A549 (cell line): ENCODE results near the gene ZMYND19. TPM values are rescaled to one million over a fixed set of nuclear protein-coding genes. Genes with fewer than 3 reads are reported as not detected.
"Not testable (repeated sequence)": the region's sequence is repeated elsewhere in the genome, so short reads cannot be mapped to it uniquely, and the experiment has no call there.

Source experiments
- ATAC-seq, 2 experiments: fragments of 200-7000 bp in 1 of 2; fragments of >200 bp in 1 of 2; cut with Nextera tagmentation in 1 of 2; cut with Tn5 transposase in 1 of 2; 3 replicates each; pipeline versions ENCODE4 v1.8.0 to v1.9.1; 2018 to 2020; ENCODE audit warnings: mild to moderate bottlenecking in 1 of 2, moderate library complexity in 1 of 2
- CTCF ChIA-PET: fragments of 300-600 bp; sonication (Branson Sonifier 250); formaldehyde crosslinking; extraction: SDS; loops from one replicate; lab custom pipeline; 2021; ENCODE audit warnings: antibody characterized with exemption, inconsistent platforms; lab: Yijun Ruan, JAX
- POLR2A ChIA-PET: fragments of 350-600 bp; formaldehyde crosslinking; extraction: SDS; loops from one replicate; lab custom pipeline; 2021; ENCODE audit warnings: antibody characterized with exemption, inconsistent platforms; lab: Yijun Ruan, JAX
- DNase-seq, 2 experiments: peaks; one replicate each; pipeline versions ENCODE4 v3.0.0 to v3.0.0-alpha.2; 2011 to 2016; ENCODE audit warnings: low read depth in 1 of 2, low spot score in 1 of 2
- FAIRE-seq: peaks from 2 replicates; lab custom pipeline; 2011; peaks lifted over from hg19 to GRCh38; lab: Jason Lieb, UNC
- H3K27ac ChIP-seq, 2 experiments: fragments of >200 bp; sonication (Bioruptor Twin); formaldehyde crosslinking; 3 replicates each; pipeline ENCODE4 v1.5.1; 2016 to 2017
- H3K4me1 ChIP-seq: fragments of >200 bp; sonication (Bioruptor Twin); formaldehyde crosslinking; 3 replicates; pipeline ENCODE4 v1.6.1; 2016
- H3K4me2 ChIP-seq: fragments of >200 bp; sonication (Bioruptor Twin); formaldehyde crosslinking; 3 replicates; pipeline ENCODE4 v1.6.1; 2016
- H3K4me3 ChIP-seq: fragments of >200 bp; sonication (Bioruptor Twin); formaldehyde crosslinking; 3 replicates; pipeline ENCODE4 v1.5.1; 2016
- H3K9me3 ChIP-seq: fragments of >200 bp; sonication (Bioruptor Twin); formaldehyde crosslinking; 3 replicates; pipeline ENCODE4 v1.6.1; 2016
- ATOH8 ChIP-seq: fragments of 250-450 bp; sonication (Bioruptor Pico); IDR thresholded peaks from 2 replicates; pipeline ENCODE4 v1.5.0; 2020; ENCODE audit warnings: low read depth, mild to moderate bottlenecking, moderate library complexity
- CBX2 ChIP-seq: fragments of 200-600 bp; sonication (generic); IDR thresholded peaks from 2 replicates; pipeline ENCODE4 v1.6.1; 2016; ENCODE audit warnings: low read depth, mild to moderate bottlenecking, borderline replicate concordance
- CBX8 ChIP-seq: fragments of 200-600 bp; sonication (generic); IDR thresholded peaks from 2 replicates; pipeline ENCODE4 v1.6.1; 2016
- CHD4 ChIP-seq: fragments of 200-600 bp; sonication (generic); IDR thresholded peaks from 2 replicates; pipeline ENCODE4 v1.6.1; 2016; ENCODE audit warnings: antibody characterized with exemption, mild to moderate bottlenecking, borderline replicate concordance
- ELK1 ChIP-seq: fragments of 150-350 bp; IDR thresholded peaks from 2 replicates; pipeline ENCODE4 v1.6.1; 2014; ENCODE audit warnings: low read depth, mild to moderate bottlenecking, low read length
- EP300 ChIP-seq, 2 experiments: fragments of >200 bp; sonication (Bioruptor Twin); formaldehyde crosslinking; IDR thresholded peaks; 2 replicates in 1 of 2; 3 replicates in 1 of 2; pipeline ENCODE4 v1.6.1; 2016 to 2017
- ESRRA ChIP-seq: fragments of 150-350 bp; IDR thresholded peaks from 2 replicates; pipeline ENCODE4 v1.6.1; 2014; ENCODE audit warnings: mild to moderate bottlenecking, low read length, borderline replicate concordance
- GATA3 ChIP-seq: IDR thresholded peaks from 2 replicates; pipeline ENCODE4 v1.6.1; 2012; ENCODE audit warnings: borderline replicate concordance
- KDM5A ChIP-seq: fragments of 200-600 bp; sonication (generic); IDR thresholded peaks from 2 replicates; pipeline ENCODE4 v1.6.1; 2016; ENCODE audit warnings: antibody characterized with exemption, mild to moderate bottlenecking
- MAFK ChIP-seq: fragments of 450-650 bp; IDR thresholded peaks from 2 replicates; pipeline ENCODE4 v1.6.1; 2014; ENCODE audit not compliant: partially characterized antibody
- MAX ChIP-seq: IDR thresholded peaks from 2 replicates; pipeline ENCODE4 v1.6.1; 2012
- MYC ChIP-seq: IDR thresholded peaks from 2 replicates; pipeline ENCODE4 v1.6.1; 2012; ENCODE audit warnings: mild to moderate bottlenecking, inconsistent platforms, low read length, improper control_type of control experiment, borderline replicate concordance
- NFE2L2 ChIP-seq: fragments of 150-350 bp; conservative IDR thresholded peaks from 2 replicates; pipeline ENCODE4 v1.6.1; 2014; ENCODE audit warnings: low read length
- NPAS2 ChIP-seq: fragments of 250-450 bp; sonication (Bioruptor Pico); IDR thresholded peaks from 2 replicates; pipeline ENCODE4 v1.8.0; 2022; ENCODE audit warnings: mild to moderate bottlenecking, moderate library complexity, borderline replicate concordance
- POLR2AphosphoS2 ChIP-seq: conservative IDR thresholded peaks from 2 replicates; pipeline ENCODE4 v1.6.1; 2012; ENCODE audit warnings: low read length, improper control_type of control experiment, inconsistent platforms
- RAD21 ChIP-seq, 2 experiments: fragments of >200 bp in 1 of 2; sonication (Bioruptor Twin) in 1 of 2; formaldehyde crosslinking in 1 of 2; IDR thresholded peaks in 1 of 2; conservative IDR thresholded peaks in 1 of 2; 2 replicates in 1 of 2; 3 replicates in 1 of 2; pipeline ENCODE4 v1.6.1; 2012 to 2018; ENCODE audit warnings: inconsistent platforms in 1 of 2
- SMC3 ChIP-seq: fragments of >200 bp; sonication (Bioruptor Twin); formaldehyde crosslinking; IDR thresholded peaks from 3 replicates; pipeline ENCODE4 v1.6.1; 2018; ENCODE audit warnings: inconsistent platforms
- WGBS: methylation state at CpG from one replicate; pipeline ENCODE4 v1.1.6; 2017; ENCODE audit errors: missing lambda C conversion rate; 5-methylcytosine and 5-hydroxymethylcytosine counted together
- polyA plus RNA-seq, 4 experiments: library from polyadenylated mRNA; depleted of rRNA in 3 of 4; stranded (reverse); fragments of >200 nt; fragmentation: RNase III in 1 of 4; extraction: RNeasy Plus Mini Kit Qiagen cat#74134 plus additional on column Dnase treatment in 1 of 4; gene quantifications; 2 replicates in 3 of 4; 3 replicates in 1 of 4; pipeline ENCODE4 v1.2.3, GENCODE V29; 2011 to 2017
- small RNA-seq, 6 experiments: library from RNA; depleted of rRNA; stranded (forward); fragments of <200 nt; gene quantifications; one replicate each; pipeline ENCODE3, GENCODE V24; 2012
- TF ChIP-seq, protein P1 (sequence below): fragments of >200 bp; sonication (Bioruptor Twin); formaldehyde crosslinking; IDR thresholded peaks from 3 replicates; pipeline ENCODE4 v1.5.1; 2016
- TF ChIP-seq, protein P2 (sequence below): IDR thresholded peaks from 2 replicates; pipeline ENCODE4 v1.6.1; 2012; ENCODE audit warnings: low read depth, borderline replicate concordance
- TF ChIP-seq, protein P3 (sequence below): fragments of 450-650 bp; IDR thresholded peaks from 2 replicates; pipeline ENCODE4 v1.6.1; 2014; ENCODE audit warnings: antibody characterized with exemption

ZMYND19 gene
- polyA plus RNA-seq, 2 of the 4 experiments (the other 2 are of a cell fraction): 19.6 to 38.7 TPM

DNA sequence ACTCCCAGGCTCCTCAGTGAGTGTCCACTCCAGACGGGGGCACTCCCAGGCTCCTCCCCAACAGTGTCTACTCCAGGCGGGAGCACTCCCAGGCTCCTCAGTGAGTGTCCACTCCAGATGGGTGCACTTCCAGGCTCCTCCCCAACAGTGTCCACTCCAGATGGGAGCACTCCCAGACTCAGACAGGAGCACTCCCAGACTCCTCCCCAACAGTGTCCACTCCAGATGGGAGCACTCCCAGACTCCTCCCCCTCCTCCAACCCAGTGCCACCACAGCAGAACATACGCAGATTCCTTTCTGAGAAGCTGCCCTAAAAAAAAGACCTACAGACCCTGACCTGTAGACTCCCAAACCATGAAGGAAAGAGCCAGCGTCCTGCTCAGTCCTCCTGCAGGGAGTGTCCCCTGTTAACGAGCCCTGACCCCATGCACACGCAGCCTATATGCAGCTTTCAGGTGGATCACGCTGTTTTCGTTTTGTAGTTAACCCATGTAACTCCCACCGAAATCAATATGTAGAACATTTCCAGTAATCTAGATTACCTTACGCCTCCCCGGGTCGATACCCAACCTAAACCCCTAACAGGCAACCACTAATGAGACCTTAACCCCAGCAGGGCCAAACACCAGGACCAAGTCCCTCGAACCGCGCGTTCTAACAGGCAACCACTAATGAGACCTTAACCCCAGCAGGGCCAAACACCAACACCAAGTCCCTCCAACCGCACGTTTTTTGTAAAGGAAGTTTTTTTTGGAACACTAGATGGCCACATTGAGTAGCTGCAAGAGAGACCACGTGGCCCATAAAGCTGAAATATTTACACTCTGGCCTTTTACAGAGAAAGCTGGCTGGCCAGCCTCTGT is 55.8 kb downstream of the ZMYND19 start:
- CTCF ChIA-PET: interaction anchor here (0.6 to 2.4 kb wide), 20 partner anchors 10 to 248 kb away, joined by 3 to 16 read pairs (median 4); partner anchors contain the start of genes EXD3, MRPL41, NOXA1 and PNPLA7
- H3K4me1 ChIP-seq: peaks cover 4% of the 10 kb centered on the region
- 29% methylated on average over 19 of the region's 19 CpGs for WGBS
- H3K27ac ChIP-seq: peak overlapping the region; percentile 3 to 38; a peak in 4 of 6 replicates
- TF ChIP-seq NFE2L2 (no peak), CBX8 (no peak), MAFK (no peak), ELK1 (no peak), NPAS2 (no peak), EP300 (IDR thresholded peaks at IDR 0.05) (no peak), CBX2 (no peak), RAD21 (conservative IDR thresholded peaks at IDR 0.05 in 1 of 2, IDR thresholded peaks at IDR 0.05 in 1 of 2) (peak; percentile 23 to 34; a peak in 2 of 5 replicates), SMC3 (peak; percentile 27; the same call in 1 of the 3 replicates), POLR2AphosphoS2 (no peak), GATA3 (no peak), MYC (peak; percentile 61; the same call in 1 of the 2 replicates), ESRRA (no peak), ATOH8 (CRISPR knock-in tag) (no peak), CHD4 (no peak), MAX (peak; percentile 96), KDM5A (no peak)
- TF ChIP-seq, protein P1, sequence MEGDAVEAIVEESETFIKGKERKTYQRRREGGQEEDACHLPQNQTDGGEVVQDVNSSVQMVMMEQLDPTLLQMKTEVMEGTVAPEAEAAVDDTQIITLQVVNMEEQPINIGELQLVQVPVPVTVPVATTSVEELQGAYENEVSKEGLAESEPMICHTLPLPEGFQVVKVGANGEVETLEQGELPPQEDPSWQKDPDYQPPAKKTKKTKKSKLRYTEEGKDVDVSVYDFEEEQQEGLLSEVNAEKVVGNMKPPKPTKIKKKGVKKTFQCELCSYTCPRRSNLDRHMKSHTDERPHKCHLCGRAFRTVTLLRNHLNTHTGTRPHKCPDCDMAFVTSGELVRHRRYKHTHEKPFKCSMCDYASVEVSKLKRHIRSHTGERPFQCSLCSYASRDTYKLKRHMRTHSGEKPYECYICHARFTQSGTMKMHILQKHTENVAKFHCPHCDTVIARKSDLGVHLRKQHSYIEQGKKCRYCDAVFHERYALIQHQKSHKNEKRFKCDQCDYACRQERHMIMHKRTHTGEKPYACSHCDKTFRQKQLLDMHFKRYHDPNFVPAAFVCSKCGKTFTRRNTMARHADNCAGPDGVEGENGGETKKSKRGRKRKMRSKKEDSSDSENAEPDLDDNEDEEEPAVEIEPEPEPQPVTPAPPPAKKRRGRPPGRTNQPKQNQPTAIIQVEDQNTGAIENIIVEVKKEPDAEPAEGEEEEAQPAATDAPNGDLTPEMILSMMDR: peak; percentile 72
- TF ChIP-seq, protein P2, sequence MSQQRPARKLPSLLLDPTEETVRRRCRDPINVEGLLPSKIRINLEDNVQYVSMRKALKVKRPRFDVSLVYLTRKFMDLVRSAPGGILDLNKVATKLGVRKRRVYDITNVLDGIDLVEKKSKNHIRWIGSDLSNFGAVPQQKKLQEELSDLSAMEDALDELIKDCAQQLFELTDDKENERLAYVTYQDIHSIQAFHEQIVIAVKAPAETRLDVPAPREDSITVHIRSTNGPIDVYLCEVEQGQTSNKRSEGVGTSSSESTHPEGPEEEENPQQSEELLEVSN: 0 out of 2 replicates have a peak, but pooled peaks have one; percentile 37
- TF ChIP-seq, protein P3, sequence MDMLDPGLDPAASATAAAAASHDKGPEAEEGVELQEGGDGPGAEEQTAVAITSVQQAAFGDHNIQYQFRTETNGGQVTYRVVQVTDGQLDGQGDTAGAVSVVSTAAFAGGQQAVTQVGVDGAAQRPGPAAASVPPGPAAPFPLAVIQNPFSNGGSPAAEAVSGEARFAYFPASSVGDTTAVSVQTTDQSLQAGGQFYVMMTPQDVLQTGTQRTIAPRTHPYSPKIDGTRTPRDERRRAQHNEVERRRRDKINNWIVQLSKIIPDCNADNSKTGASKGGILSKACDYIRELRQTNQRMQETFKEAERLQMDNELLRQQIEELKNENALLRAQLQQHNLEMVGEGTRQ: peak; percentile 87
- H3K4me2 ChIP-seq: peak overlapping the region; percentile 23
- FAIRE-seq: no peak
- ATAC-seq: peak; percentile 82 to 92
- POLR2A ChIA-PET: interaction anchor here (0.8 to 1.3 kb wide), 4 partner anchors 16 to 232 kb away, joined by 3 to 6 read pairs (median 3); partner anchors contain the start of genes EHMT1, MRPL41, NRARP and PNPLA7
- peak; percentile 73 to 74 for DNase-seq
- no peaks in the 10 kb centered on the region for H3K9me3 ChIP-seq
- no peak overlapping the region for H3K4me3 ChIP-seq

DNA sequence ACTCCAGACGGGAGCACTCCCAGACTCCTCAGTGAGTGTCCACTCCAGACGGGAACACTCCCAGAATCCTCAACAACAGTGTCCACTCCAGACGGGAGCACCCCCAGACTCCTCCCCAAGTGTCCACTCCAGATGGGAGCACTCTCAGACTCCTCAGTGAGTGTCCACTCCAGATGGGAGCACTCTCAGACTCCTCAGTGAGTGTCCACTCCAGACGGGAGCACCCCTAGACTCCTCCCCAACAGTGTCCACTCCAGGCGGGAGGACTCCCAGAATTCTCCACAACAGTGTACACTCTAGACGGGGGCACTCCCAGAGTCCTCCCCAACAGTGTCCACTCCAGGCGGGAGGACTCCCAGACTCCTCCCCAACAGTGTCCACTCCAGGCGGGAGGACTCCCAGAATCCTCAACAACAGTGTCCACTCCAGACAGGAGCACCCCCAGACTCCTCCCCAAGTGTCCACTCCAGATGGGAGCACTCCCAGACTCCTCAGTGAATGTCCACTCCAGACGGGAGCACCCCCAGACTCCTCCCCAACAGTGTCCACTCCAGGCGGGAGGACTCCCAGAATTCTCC is 57.3 kb downstream of the ZMYND19 start:
- DNase-seq, H3K4me3 ChIP-seq, POLR2A ChIA-PET, H3K4me2 ChIP-seq, H3K27ac ChIP-seq, ATAC-seq, H3K9me3 ChIP-seq, FAIRE-seq, H3K4me1 ChIP-seq: not testable (repeated sequence)
- CTCF ChIA-PET: interaction anchor here (2.0 kb wide), 1 partner anchor 10 kb away, joined by 6 read pairs; no protein-coding TSS in a partner anchor
- WGBS: 45% methylated on average over 8 of the region's 10 CpGs

Small RNAs within 50 kb of the gene (small RNA-seq; reads per million reads assigned to genes)
- 0 reads per million in 6 experiments for gene RF00017

Other genes starting within 250 kb of the ZMYND19 start
- gene EXD3, start 167.3 kb downstream of the ZMYND19 start, polyA plus RNA-seq (2011; rRNA removed): 3.3 and 3.4 TPM in 2 replicates
- 4.0 to 5.4 TPM (median 4.5 TPM) in 3 replicates for gene EXD3, start 167.3 kb downstream of the ZMYND19 start, polyA plus RNA-seq (2017; fragmentation: RNase III; extraction: RNeasy Plus Mini Kit Qiagen cat#74134 plus additional on column Dnase treatment)
- gene NOXA1, start 167.1 kb downstream of the ZMYND19 start, polyA plus RNA-seq (2011; rRNA removed): 0.44 and 0.58 TPM in 2 replicates
- gene NOXA1, start 167.1 kb downstream of the ZMYND19 start, polyA plus RNA-seq (2017; fragmentation: RNase III; extraction: RNeasy Plus Mini Kit Qiagen cat#74134 plus additional on column Dnase treatment): 1.1 to 1.9 TPM (median 1.5 TPM) in 3 replicates
- 0.18 and 0.22 TPM in 2 replicates for gene ENTPD8, start 149.2 kb downstream of the ZMYND19 start, polyA plus RNA-seq (2011; rRNA removed)
- 0.21 to 0.41 TPM (median 0.36 TPM) in 3 replicates for gene ENTPD8, start 149.2 kb downstream of the ZMYND19 start, polyA plus RNA-seq (2017; fragmentation: RNase III; extraction: RNeasy Plus Mini Kit Qiagen cat#74134 plus additional on column Dnase treatment)
- gene NSMF, start 131.2 kb downstream of the ZMYND19 start, polyA plus RNA-seq (2011; rRNA removed): 16.0 and 20.0 TPM in 2 replicates
- 29.2 to 35.0 TPM (median 33.0 TPM) in 3 replicates for gene NSMF, start 131.2 kb downstream of the ZMYND19 start, polyA plus RNA-seq (2017; fragmentation: RNase III; extraction: RNeasy Plus Mini Kit Qiagen cat#74134 plus additional on column Dnase treatment)
- 0.31 and 0.58 TPM in 2 replicates for gene PNPLA7, start 40.1 kb downstream of the ZMYND19 start, polyA plus RNA-seq (2011; rRNA removed)
- gene PNPLA7, start 40.1 kb downstream of the ZMYND19 start, polyA plus RNA-seq (2017; fragmentation: RNase III; extraction: RNeasy Plus Mini Kit Qiagen cat#74134 plus additional on column Dnase treatment): 0.92 to 1.3 TPM (median 1.1 TPM) in 3 replicates
- 19.2 and 19.7 TPM in 2 replicates for gene MRPL41, start 38.6 kb downstream of the ZMYND19 start, polyA plus RNA-seq (2011; rRNA removed)
- 51.0 to 54.4 TPM (median 52.4 TPM) in 3 replicates for gene MRPL41, start 38.6 kb downstream of the ZMYND19 start, polyA plus RNA-seq (2017; fragmentation: RNase III; extraction: RNeasy Plus Mini Kit Qiagen cat#74134 plus additional on column Dnase treatment)
- 26.7 and 28.2 TPM in 2 replicates for gene DPH7, start 11.6 kb downstream of the ZMYND19 start, polyA plus RNA-seq (2011; rRNA removed)
- 28.8 to 35.2 TPM (median 33.4 TPM) in 3 replicates for gene DPH7, start 11.6 kb downstream of the ZMYND19 start, polyA plus RNA-seq (2017; fragmentation: RNase III; extraction: RNeasy Plus Mini Kit Qiagen cat#74134 plus additional on column Dnase treatment)
- 20.7 and 23.8 TPM in 2 replicates for gene ARRDC1, start 15.2 kb upstream of the ZMYND19 start, polyA plus RNA-seq (2011; rRNA removed)
- gene ARRDC1, start 15.2 kb upstream of the ZMYND19 start, polyA plus RNA-seq (2017; fragmentation: RNase III; extraction: RNeasy Plus Mini Kit Qiagen cat#74134 plus additional on column Dnase treatment): 20.6 to 22.5 TPM (median 22.0 TPM) in 3 replicates
- 33.6 and 41.3 TPM in 2 replicates for gene EHMT1, start 28.5 kb upstream of the ZMYND19 start, polyA plus RNA-seq (2011; rRNA removed)
- gene EHMT1, start 28.5 kb upstream of the ZMYND19 start, polyA plus RNA-seq (2017; fragmentation: RNase III; extraction: RNeasy Plus Mini Kit Qiagen cat#74134 plus additional on column Dnase treatment): 45.6 to 52.9 TPM (median 48.0 TPM) in 3 replicates